ENCODE measurements around the gene PLA2G1B.
A peak's percentile ranks its signal among the peaks of the same experiment; 100 is the strongest.
"Not testable (repeated sequence)": the region's sequence is repeated elsewhere in the genome, so short reads cannot be mapped to it uniquely, and the experiment has no call there.

PLA2G1B gene

GRCh38 chr12:120358412-120359100, 31.0 kb upstream of the PLA2G1B start:
- no peak for DNase-seq

- DNase-seq, result no peak
These were observed 29.5 kb upstream of the PLA2G1B start for GRCh38 chr12:120357104-120357503.

- DNase-seq, result no peak
These were observed 29.0 kb upstream of the PLA2G1B start for GRCh38 chr12:120356567-120357030.

GRCh38 chr12:120353556-120354317, 26.2 kb upstream of the PLA2G1B start:
- no peak for DNase-seq

GRCh38 chr12:120353136-120353535, 25.6 kb upstream of the PLA2G1B start:
- DNase-seq, result no peak

- no peak for DNase-seq
These were observed 24.5 kb upstream of the PLA2G1B start for GRCh38 chr12:120352117-120352516.

GRCh38 chr12:120350576-120351350, 23.2 kb upstream of the PLA2G1B start:
- peak; percentile 75 for DNase-seq

- no peak for DNase-seq
These were observed 20.2 kb upstream of the PLA2G1B start for GRCh38 chr12:120347766-120348165.

- no peak for DNase-seq
These were observed 19.1 kb upstream of the PLA2G1B start for GRCh38 chr12:120346681-120347080.

GRCh38 chr12:120346031-120346430, 18.5 kb upstream of the PLA2G1B start:
- DNase-seq, result no peak

GRCh38 chr12:120343692-120344091, 16.1 kb upstream of the PLA2G1B start:
- no peak for DNase-seq

- DNase-seq, result no peak
These were observed 15.5 kb upstream of the PLA2G1B start for GRCh38 chr12:120343039-120343537.

- no peak for DNase-seq
These were observed 14.8 kb upstream of the PLA2G1B start for GRCh38 chr12:120342175-120343038.

GRCh38 chr12:120339256-120339655, 11.7 kb upstream of the PLA2G1B start:
- DNase-seq, result no peak

- DNase-seq, result no peak
These were observed 10.2 kb upstream of the PLA2G1B start for GRCh38 chr12:120337730-120338129.

- not testable (repeated sequence) for DNase-seq
These were observed 8.8 kb upstream of the PLA2G1B start for GRCh38 chr12:120336392-120336791.

- peak; percentile 32 for DNase-seq
These were observed 7.9 kb upstream of the PLA2G1B start for GRCh38 chr12:120335447-120335846.

GRCh38 chr12:120332523-120332922, 4.9 kb upstream of the PLA2G1B start:
- no peak for DNase-seq

- DNase-seq, result no peak
These were observed 4.5 kb upstream of the PLA2G1B start for GRCh38 chr12:120332041-120332440.

GRCh38 chr12:120331390-120331789, 3.8 kb upstream of the PLA2G1B start:
- DNase-seq, result no peak

GRCh38 chr12:120328228-120328627, 649 bp upstream of the PLA2G1B start:
- no peak for DNase-seq

GRCh38 chr12:120324841-120325417, 2.6 kb downstream of the PLA2G1B start:
- no peak for DNase-seq
